GM12892 (cell line): ENCODE data around the gene PLIN4.
A peak's percentile ranks its signal among the peaks of the same experiment; 100 is the strongest.

ENCODE experiments used
- DNase-seq: peaks from one replicate; pipeline ENCODE4 v3.0.0; 2011; ENCODE audit not compliant: insufficient read length
- FAIRE-seq: peaks from 2 replicates; lab custom pipeline; 2011; peaks lifted over from hg19 to GRCh38; lab: Jason Lieb, UNC
- POLR2A ChIP-seq: IDR thresholded peaks from 2 replicates; pipeline ENCODE4 v1.6.1; 2011; ENCODE audit warnings: low read depth, low read length, control low read depth
- POLR2AphosphoS5 ChIP-seq: IDR thresholded peaks from 2 replicates; pipeline ENCODE4 v1.6.1; 2011; ENCODE audit warnings: low read depth, low read length, control low read depth
- TAF1 ChIP-seq: IDR thresholded peaks from 2 replicates; pipeline ENCODE4 v1.6.1; 2011; ENCODE audit warnings: low read depth, mild to moderate bottlenecking, control low read depth, low read length, borderline replicate concordance

Gene PLIN4

GRCh38 chr19:4493929-4494690 lies 24.2 kb downstream of the PLIN4 start:
- no peak for TF ChIP-seq POLR2AphosphoS5
- no peak for TF ChIP-seq TAF1
- no peak for TF ChIP-seq POLR2A
- DNase-seq (no peak), FAIRE-seq (no peak)

- TF ChIP-seq POLR2AphosphoS5 (no peak), TAF1 (no peak), POLR2A (no peak)
- FAIRE-seq (no peak), DNase-seq (no peak)
These were observed 25.0 kb downstream of the PLIN4 start for GRCh38 chr19:4493104-4493928.

- peak; percentile 92 for FAIRE-seq
- TF ChIP-seq POLR2A: no peak
- no peak for TF ChIP-seq TAF1
- no peak for TF ChIP-seq POLR2AphosphoS5
- DNase-seq: no peak
These were observed 25.8 kb downstream of the PLIN4 start for GRCh38 chr19:4492337-4493103.

GRCh38 chr19:4491446-4491845 lies 26.8 kb downstream of the PLIN4 start:
- no peak for TF ChIP-seq TAF1
- no peak for TF ChIP-seq POLR2A
- TF ChIP-seq POLR2AphosphoS5: no peak
- FAIRE-seq: no peak
- no peak for DNase-seq

- FAIRE-seq (no peak), DNase-seq (no peak)
- TF ChIP-seq POLR2A (no peak), POLR2AphosphoS5 (no peak), TAF1 (no peak)
These were observed 29.8 kb downstream of the PLIN4 start for GRCh38 chr19:4488496-4488895.

- DNase-seq (peak; percentile 9), FAIRE-seq (no peak)
- TF ChIP-seq POLR2AphosphoS5 (no peak), TAF1 (no peak), POLR2A (no peak)
These were observed 30.7 kb downstream of the PLIN4 start for GRCh38 chr19:4487572-4487971.

- FAIRE-seq (no peak), DNase-seq (no peak)
- TF ChIP-seq TAF1: no peak
- TF ChIP-seq POLR2A: no peak
- no peak for TF ChIP-seq POLR2AphosphoS5
These were observed 34.9 kb downstream of the PLIN4 start for GRCh38 chr19:4483385-4483784.

GRCh38 chr19:4482721-4483364 lies 35.4 kb downstream of the PLIN4 start:
- no peak for DNase-seq
- FAIRE-seq: no peak
- TF ChIP-seq POLR2AphosphoS5: no peak
- no peak for TF ChIP-seq POLR2A

- TF ChIP-seq TAF1 (no peak), POLR2AphosphoS5 (no peak), POLR2A (no peak)
- FAIRE-seq (no peak), DNase-seq (no peak)
These were observed 41.1 kb downstream of the PLIN4 start for GRCh38 chr19:4477034-4477801.

GRCh38 chr19:4474514-4475022 lies 43.7 kb downstream of the PLIN4 start:
- FAIRE-seq (peak; percentile 72), DNase-seq (peak; percentile 82)
- TF ChIP-seq TAF1 (no peak), POLR2A (no peak), POLR2AphosphoS5 (no peak)
